ENCODE measurements around the gene MFGE8.

- TF ChIP-seq CTCF (IDR thresholded peaks at IDR 0.05; ENCODE audit: poor library complexity, severe bottlenecking), result no peak
- no peak for TF ChIP-seq EP300 (conservative IDR thresholded peaks at IDR 0.05; ENCODE audit: poor library complexity, severe bottlenecking)
- TF ChIP-seq TAF1 (IDR thresholded peaks at IDR 0.05; ENCODE audit: low read depth), result no peak
- TF ChIP-seq RAD21 (conservative IDR thresholded peaks at IDR 0.05), result no peak
- TF ChIP-seq POLR2AphosphoS5 (IDR thresholded peaks at IDR 0.05), result no peak
- no peak for TF ChIP-seq EZH2 (IDR thresholded peaks at IDR 0.05; ENCODE audit: borderline replicate concordance, insufficient read depth, low read length, poor library complexity, severe bottlenecking)
- TF ChIP-seq REST (IDR thresholded peaks at IDR 0.05; ENCODE audit: borderline replicate concordance), result no peak
Observed at GRCh38 chr15:88897142-88897455, 16.1 kb downstream of the MFGE8 start.
